ENCODE results near the gene GTF3C5. TPM values are rescaled to one million over a fixed set of nuclear protein-coding genes. Genes with fewer than 3 reads are reported as not detected.

Gene GTF3C5
- total and polyA plus RNA-seq, 9 of the 15 experiments (the other 6 are each of a cell fraction or from before 2014, with no cell fraction given): 3.8 to 118 (median 83.7) TPM

GRCh38 chr9:132984202-132985070 is 46.4 kb upstream of the GTF3C5 start (continued):
- peak; percentile 41; the same call in 1 of the 2 replicates for TF ChIP-seq FOXM1 (IDR thresholded peaks at IDR 0.05; ENCODE audit: low read depth)
- TF ChIP-seq FOXM1 (CRISPR knock-in tag; IDR thresholded peaks at IDR 0.05; ENCODE audit: low read depth): no peak
- TF ChIP-seq STAT5A (IDR thresholded peaks at IDR 0.05; ENCODE audit: borderline replicate concordance, low read length): peak; percentile 85
- peak in 1 of 2 experiments; percentile 60; a peak in 2 of 4 replicates for TF ChIP-seq MLLT1 (IDR thresholded peaks at IDR 0.05)
- peak in 1 of 2 experiments; percentile 66; a peak in 2 of 4 replicates for TF ChIP-seq HDAC1 (IDR thresholded peaks at IDR 0.05)
- peak; percentile 69 for TF ChIP-seq SMARCE1 (IDR thresholded peaks at IDR 0.05)
- no peak for TF ChIP-seq COPS2 (conservative IDR thresholded peaks at IDR 0.05)
- TF ChIP-seq ZC3H11A (IDR thresholded peaks at IDR 0.05; ENCODE audit: low read depth, low read length): no peak
- no peak for TF ChIP-seq POLR3A (IDR thresholded peaks at IDR 0.05; ENCODE audit: borderline replicate concordance, extremely low read depth, insufficient read depth, insufficient read length)
- peak; percentile 39 for TF ChIP-seq ZFX (CRISPR knock-in tag; IDR thresholded peaks at IDR 0.05)
- TF ChIP-seq DPF2 (IDR thresholded peaks at IDR 0.05): peak; percentile 88
- 0 out of 2 replicates have a peak, but pooled peaks have one; percentile 36 for TF ChIP-seq NBN (IDR thresholded peaks at IDR 0.05; ENCODE audit: low read depth)
- TF ChIP-seq GTF2A2 (tag; IDR thresholded peaks at IDR 0.05): no peak
- no peak for TF ChIP-seq SNIP1 (IDR thresholded peaks at IDR 0.05; ENCODE audit: low read depth)
- TF ChIP-seq BDP1 (IDR thresholded peaks at IDR 0.05; ENCODE audit: insufficient read depth, insufficient read length): no peak
- TF ChIP-seq TAF7 (tag; IDR thresholded peaks at IDR 0.05): no peak
- no peak for TF ChIP-seq TSC22D4 (tag; IDR thresholded peaks at IDR 0.05)
- 0 out of 2 replicates have a peak, but pooled peaks have one; percentile 41 for TF ChIP-seq NR4A1 (CRISPR knock-in tag; IDR thresholded peaks at IDR 0.05)
- TF ChIP-seq NR4A1 (tag; IDR thresholded peaks at IDR 0.05): no peak
- TF ChIP-seq ZNF311 (CRISPR knock-in tag; IDR thresholded peaks at IDR 0.05): 0 out of 2 replicates have a peak, but pooled peaks have one; percentile 22
- no peak for TF ChIP-seq NFE2 (IDR thresholded peaks at IDR 0.05; ENCODE audit: low read depth)
- no peak; the same call in 1 of the 2 replicates for TF ChIP-seq ZNF175 (CRISPR knock-in tag; IDR thresholded peaks at IDR 0.05; ENCODE audit: low read depth)
- TF ChIP-seq ZKSCAN8 (CRISPR knock-in tag; IDR thresholded peaks at IDR 0.05): no peak
- TF ChIP-seq, protein P1, sequence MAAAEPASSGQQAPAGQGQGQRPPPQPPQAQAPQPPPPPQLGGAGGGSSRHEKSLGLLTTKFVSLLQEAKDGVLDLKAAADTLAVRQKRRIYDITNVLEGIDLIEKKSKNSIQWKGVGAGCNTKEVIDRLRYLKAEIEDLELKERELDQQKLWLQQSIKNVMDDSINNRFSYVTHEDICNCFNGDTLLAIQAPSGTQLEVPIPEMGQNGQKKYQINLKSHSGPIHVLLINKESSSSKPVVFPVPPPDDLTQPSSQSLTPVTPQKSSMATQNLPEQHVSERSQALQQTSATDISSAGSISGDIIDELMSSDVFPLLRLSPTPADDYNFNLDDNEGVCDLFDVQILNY (CRISPR knock-in tag; IDR thresholded peaks at IDR 0.05): no peak
- TF ChIP-seq SRSF7 (optimal IDR thresholded peaks at IDR 0.05; ENCODE audit: low read depth, low read length): no peak
- TF ChIP-seq ZNF561 (CRISPR knock-in tag; conservative IDR thresholded peaks at IDR 0.05): no peak
- TF ChIP-seq NFIC (IDR thresholded peaks at IDR 0.05): peak; percentile 98
- peak; percentile 86 for TF ChIP-seq MTA2 (IDR thresholded peaks at IDR 0.05; ENCODE audit: low read depth)
- TF ChIP-seq PCBP2 (IDR thresholded peaks at IDR 0.05; ENCODE audit: low read depth, low read length, poor library complexity, severe bottlenecking): no peak
